PC-9 (cell line): Measurements from ENCODE around the gene HOXD4. TPM values are rescaled to one million over a fixed set of nuclear protein-coding genes. Genes with fewer than 3 reads are reported as not detected.

Experiments used
- BruUV-seq: library from RNA; stranded (reverse); fragments of 400-500 nt; replicated peaks from 2 replicates; lab custom pipeline; 2021; lab: Mats Ljungman, UMichigan
- CTCF ChIA-PET: fragments of 300-600 bp; sonication (Branson Sonifier 250); formaldehyde crosslinking; loops from one replicate; lab custom pipeline; 2022; ENCODE audit warnings: antibody characterized with exemption; lab: Charles Lee
- POLR2A ChIA-PET: fragments of 300-600 bp; sonication (Branson Sonifier 250); formaldehyde crosslinking; loops from one replicate; lab custom pipeline; 2022; ENCODE audit warnings: antibody characterized with exemption; ENCODE audit not compliant: unreplicated experiment; lab: Charles Lee
- DNase-seq, 2 experiments: peaks; one replicate each; pipeline versions ENCODE4 v3.0.0 to v3.0.0-alpha.2; 2015 to 2022; ENCODE audit warnings: mixed read lengths in 1 of 2
- H2AFZ ChIP-seq: fragments of 200-600 bp; sonication (generic); 2 replicates; pipeline ENCODE4 v1.8.1; 2017; ENCODE audit warnings: antibody characterized with exemption
- H3F3A ChIP-seq: fragments of 200-600 bp; sonication (generic); 2 replicates; pipeline ENCODE4 v1.8.1; 2017; ENCODE audit warnings: antibody characterized with exemption, mild to moderate bottlenecking, low read depth; ENCODE audit not compliant: insufficient read depth
- H3K27ac ChIP-seq: fragments of 200-600 bp; sonication (generic); 2 replicates; pipeline ENCODE4 v1.6.1; 2016; ENCODE audit warnings: mixed run types
- H3K27me3 ChIP-seq: fragments of 200-600 bp; sonication (generic); 2 replicates; pipeline ENCODE4 v1.6.1; 2016; ENCODE audit warnings: low read depth, mixed run types; ENCODE audit not compliant: insufficient read depth
- H3K36me3 ChIP-seq: fragments of 200-600 bp; sonication (generic); 2 replicates; pipeline ENCODE4 v1.6.1; 2016; ENCODE audit warnings: low read depth, mixed run types
- H3K4me1 ChIP-seq: fragments of 200-600 bp; sonication (generic); replicated peaks from 2 replicates; pipeline ENCODE4 v1.6.1; 2016; ENCODE audit warnings: mixed run types; ENCODE audit not compliant: insufficient read depth
- H3K4me2 ChIP-seq: fragments of 200-600 bp; sonication (generic); 2 replicates; pipeline ENCODE4 v1.6.1; 2017; ENCODE audit warnings: mixed run types
- H3K4me3 ChIP-seq: fragments of 200-600 bp; sonication (generic); 2 replicates; pipeline ENCODE4 v1.6.1; 2016; ENCODE audit warnings: mixed run types
- H3K79me2 ChIP-seq: fragments of 200-600 bp; sonication (generic); 2 replicates; pipeline ENCODE4 v1.6.1; 2017; ENCODE audit warnings: low read depth, mixed run types
- H3K9me2 ChIP-seq: fragments of 200-600 bp; sonication (generic); 2 replicates; pipeline ENCODE4 v1.8.1; 2017; ENCODE audit warnings: mild to moderate bottlenecking; ENCODE audit not compliant: insufficient read depth
- H3K9me3 ChIP-seq: fragments of 200-600 bp; sonication (generic); 2 replicates; pipeline ENCODE4 v1.8.1; 2016; ENCODE audit warnings: low read depth; ENCODE audit not compliant: insufficient read depth
- H4K20me1 ChIP-seq: fragments of 200-600 bp; sonication (generic); 2 replicates; pipeline ENCODE4 v1.8.1; 2017; ENCODE audit not compliant: insufficient read depth
- CTCF ChIP-seq: fragments of 200-600 bp; sonication (generic); conservative IDR thresholded peaks from 2 replicates; pipeline ENCODE4 v1.6.1; 2017; ENCODE audit warnings: mixed run types, antibody characterized with exemption, mild to moderate bottlenecking, moderate library complexity
- EZH2 ChIP-seq: fragments of 200-600 bp; sonication (generic); IDR thresholded peaks from 2 replicates; pipeline ENCODE4 v1.8.0; 2017; ENCODE audit warnings: antibody characterized with exemption, low read depth
- intact Hi-C: fragments of 100-400 bp; cut with micrococcal nuclease; formaldehyde crosslinking; loops from one replicate; pipeline ENCODE4 v1.10.0; 2022; ENCODE audit not compliant: unreplicated experiment
- total RNA-seq: library from RNA; stranded (reverse); gene quantifications from 2 replicates; pipeline ENCODE4 v1.2.3, GENCODE V29; 2021

Gene HOXD4
- total RNA-seq, 1 experiment from 2014 or later: not detected

DNA sequence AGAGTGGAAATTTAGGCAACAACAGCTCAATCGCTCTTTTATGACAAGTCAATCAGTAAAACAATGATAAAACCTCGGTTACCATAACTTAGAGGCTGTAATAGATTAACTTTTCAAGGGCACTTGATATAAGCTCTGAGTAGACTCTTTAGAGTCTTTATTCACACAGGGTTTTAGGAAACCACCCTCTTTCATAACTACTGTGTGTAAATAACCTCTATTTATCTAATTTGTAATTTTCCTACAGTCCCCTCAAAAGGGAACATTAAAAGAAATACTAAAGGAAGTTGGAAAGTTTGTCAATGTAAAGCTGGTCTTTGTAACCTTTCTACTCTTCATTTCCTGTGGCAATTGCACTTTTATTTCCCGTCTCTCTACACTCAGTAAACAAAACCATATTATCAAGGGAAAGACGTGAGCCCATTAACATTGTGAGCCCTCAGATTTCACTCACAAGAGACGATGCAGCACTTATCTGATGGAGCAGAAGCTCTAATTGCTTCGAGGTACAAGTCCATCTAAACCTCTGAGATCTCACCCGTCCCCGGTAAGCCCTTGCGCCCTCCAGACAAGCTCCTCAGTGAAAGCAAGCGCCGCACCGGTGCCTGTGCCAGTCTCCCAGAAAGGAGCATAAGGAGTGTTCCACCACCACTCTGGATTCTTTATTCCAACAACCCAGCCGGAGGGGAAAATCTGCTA, 36.0 kb downstream of the HOXD4 start:
- H3K4me2 ChIP-seq: no peak overlapping the region
- CTCF ChIA-PET: no interaction called here
- H2AFZ ChIP-seq: no peak overlapping the region; the same call in 1 of the 2 replicates
- H4K20me1 ChIP-seq: no peaks in the 10 kb centered on the region
- peaks cover 43% of the 10 kb centered on the region for H3K27me3 ChIP-seq
- no peaks in the 10 kb centered on the region for H3F3A ChIP-seq
- BruUV-seq: no TSS peak
- H3K9me3 ChIP-seq: no peaks in the 10 kb centered on the region
- no peak overlapping the region for H3K4me3 ChIP-seq
- H3K36me3 ChIP-seq: no peaks in the 10 kb centered on the region
- H3K4me1 ChIP-seq: no peaks in the 10 kb centered on the region
- TF ChIP-seq CTCF (no peak), EZH2 (no peak)
- intact Hi-C loops: no loop called here
- H3K9me2 ChIP-seq: no peaks in the 10 kb centered on the region
- DNase-seq: no peak
- H3K79me2 ChIP-seq: no peaks in the 10 kb centered on the region
- POLR2A ChIA-PET: no interaction called here
- no peak overlapping the region for H3K27ac ChIP-seq

DNA sequence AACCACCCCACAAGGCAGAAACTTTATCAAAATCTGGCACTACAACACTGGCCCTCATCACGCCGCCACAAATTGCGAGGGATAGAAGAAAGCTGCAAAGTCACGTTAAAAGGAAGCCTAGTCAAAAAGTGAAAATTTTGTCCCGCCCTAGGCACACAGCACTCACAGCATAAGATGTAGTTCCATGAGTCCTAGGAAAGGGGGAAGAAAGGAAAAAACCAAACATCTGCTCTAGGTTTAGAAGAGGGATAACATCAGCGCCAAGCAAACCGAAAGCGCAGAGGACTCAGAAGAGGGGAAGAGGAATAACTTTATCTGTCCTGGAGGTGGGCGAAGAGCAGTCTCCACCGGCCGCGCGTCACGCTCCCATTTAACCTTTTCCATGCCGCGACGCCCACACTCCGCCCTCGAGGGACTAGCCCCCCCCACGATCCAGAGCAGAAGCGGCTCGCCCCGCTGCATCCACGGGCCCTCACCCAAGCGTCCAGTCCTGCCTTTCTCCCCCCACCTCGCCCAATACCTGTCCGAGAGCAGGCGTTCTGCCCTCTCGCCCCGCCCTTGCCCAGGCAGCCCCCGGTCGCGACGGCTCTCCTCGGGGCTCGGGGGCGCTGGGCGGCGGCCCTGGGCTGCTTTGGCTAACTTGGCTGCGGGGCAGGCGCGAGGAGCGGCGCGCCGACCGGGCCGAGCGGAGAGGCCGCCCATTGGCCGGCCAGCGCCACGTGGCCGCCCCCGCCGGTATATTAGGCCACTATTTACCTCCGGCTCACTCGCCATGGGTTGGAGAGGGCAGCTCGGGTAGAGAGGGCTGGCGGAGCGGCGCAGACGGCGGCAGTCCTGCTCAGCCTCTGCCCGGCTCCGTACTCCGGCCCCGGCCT, 36.8 kb downstream of the HOXD4 start, which contains the start of gene HOXD1:
TSS of gene HOXD1 (plus strand) at position 770 of the 875 bp plus-strand sequence. CDS start 134 bp downstream, outside the sequence.
- Histone ChIP-seq H3K9me2 (no peaks in the 10 kb centered on the region), H3K4me3 (no peak within 1 kb of the TSS), H3K4me2 (no peak within 1 kb of the TSS), H3K79me2 (no peaks in the 10 kb centered on the region), H3K9me3 (no peaks in the 10 kb centered on the region), H2AFZ (no peak within 1 kb of the TSS), H3K27me3 (peaks cover 49% of the 10 kb centered on the region), H3K36me3 (no peaks in the 10 kb centered on the region), H3K27ac (no peak within 1 kb of the TSS), H3K4me1 (no peaks in the 10 kb centered on the region), H4K20me1 (no peaks in the 10 kb centered on the region), H3F3A (no peaks in the 10 kb centered on the region)
- ChIA-PET CTCF (no interaction called here), POLR2A (no interaction called here)
- intact Hi-C loops: no loop called here
- TF ChIP-seq CTCF: no peak
- no peak for TF ChIP-seq EZH2
- DNase-seq: no peak
- no TSS peak for BruUV-seq

DNA sequence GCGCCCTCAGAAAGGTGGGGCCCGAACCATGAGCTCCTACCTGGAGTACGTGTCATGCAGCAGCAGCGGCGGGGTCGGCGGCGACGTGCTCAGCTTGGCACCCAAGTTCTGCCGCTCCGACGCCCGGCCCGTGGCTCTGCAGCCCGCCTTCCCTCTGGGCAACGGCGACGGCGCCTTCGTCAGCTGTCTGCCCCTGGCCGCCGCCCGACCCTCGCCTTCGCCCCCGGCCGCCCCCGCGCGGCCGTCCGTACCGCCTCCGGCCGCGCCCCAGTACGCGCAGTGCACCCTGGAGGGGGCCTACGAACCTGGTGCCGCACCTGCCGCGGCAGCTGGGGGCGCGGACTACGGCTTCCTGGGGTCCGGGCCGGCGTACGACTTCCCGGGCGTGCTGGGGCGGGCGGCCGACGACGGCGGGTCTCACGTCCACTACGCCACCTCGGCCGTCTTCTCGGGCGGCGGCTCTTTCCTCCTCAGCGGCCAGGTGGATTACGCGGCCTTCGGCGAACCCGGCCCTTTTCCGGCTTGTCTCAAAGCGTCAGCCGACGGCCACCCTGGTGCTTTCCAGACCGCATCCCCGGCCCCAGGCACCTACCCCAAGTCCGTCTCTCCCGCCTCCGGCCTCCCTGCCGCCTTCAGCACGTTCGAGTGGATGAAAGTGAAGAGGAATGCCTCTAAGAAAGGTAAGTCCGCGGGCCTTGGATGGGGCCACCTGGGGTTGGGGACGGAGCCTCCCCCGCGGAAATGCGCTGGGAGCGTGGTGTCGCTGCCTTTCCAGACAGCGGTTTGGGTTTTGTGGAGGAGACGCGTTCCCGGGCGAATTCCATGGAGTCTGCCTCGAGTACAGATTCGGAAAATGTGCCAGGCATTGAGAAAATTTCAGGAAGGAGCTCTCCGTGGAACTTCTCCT, 37.7 kb downstream of the HOXD4 start:
- no peak overlapping the region for H3K27ac ChIP-seq
- no peak overlapping the region for H3K4me2 ChIP-seq
- DNase-seq: no peak
- no peaks in the 10 kb centered on the region for H3F3A ChIP-seq
- intact Hi-C loops: no loop called here
- H3K79me2 ChIP-seq: no peaks in the 10 kb centered on the region
- no TSS peak for BruUV-seq
- TF ChIP-seq CTCF: no peak
- TF ChIP-seq EZH2: no peak
- no peak overlapping the region for H2AFZ ChIP-seq
- H3K9me2 ChIP-seq: no peaks in the 10 kb centered on the region
- H3K27me3 ChIP-seq: peaks cover 58% of the 10 kb centered on the region
- CTCF ChIA-PET: no interaction called here
- H3K4me1 ChIP-seq: no peaks in the 10 kb centered on the region
- POLR2A ChIA-PET: no interaction called here
- H3K9me3 ChIP-seq: no peaks in the 10 kb centered on the region
- H4K20me1 ChIP-seq: no peaks in the 10 kb centered on the region
- H3K4me3 ChIP-seq: no peak overlapping the region
- no peaks in the 10 kb centered on the region for H3K36me3 ChIP-seq
